SIG-M5 treated with dmso at 0.1 percent for 504 hours (cell line): Measurements from ENCODE around the gene MRPL23.

Source experiments
- DNase-seq: peaks from one replicate; lab custom pipeline; 2025; ENCODE audit not compliant: unreplicated experiment; lab: John Stamatoyannopoulos, UW

The MRPL23 gene

DNA sequence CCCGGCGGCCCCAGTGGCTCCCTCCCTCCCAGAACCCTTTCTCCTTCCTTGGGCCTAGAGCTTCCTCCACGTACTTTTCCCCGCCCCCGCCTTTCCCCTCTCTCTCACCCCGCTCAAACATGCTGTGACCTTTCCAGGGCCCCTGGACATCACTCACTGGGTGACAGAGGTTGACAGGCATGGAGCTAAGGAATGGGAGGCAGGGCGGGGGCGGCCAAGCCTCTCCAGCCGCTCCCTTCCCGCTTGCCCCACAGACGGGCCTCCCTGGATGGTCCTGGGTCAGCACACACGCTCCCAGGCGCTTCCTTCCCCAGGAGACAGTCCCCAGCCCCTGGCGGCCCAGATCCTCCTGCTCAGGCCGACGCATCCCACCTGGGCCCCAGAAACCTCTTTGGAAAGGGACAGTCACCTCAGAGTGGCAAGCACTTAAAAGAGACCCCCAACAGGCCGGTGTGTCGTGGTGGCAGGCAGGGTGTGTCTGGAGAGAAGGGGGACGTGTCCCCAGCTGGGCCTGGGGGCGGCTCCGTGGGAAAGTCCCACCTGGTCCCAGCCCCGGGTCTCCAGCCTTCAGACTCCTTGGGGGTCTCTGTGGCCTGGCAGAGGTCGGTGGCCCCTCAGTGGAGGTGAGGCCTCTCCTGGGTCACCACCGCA is 41.7 kb downstream of the MRPL23 start:
- no peak for DNase-seq

DNA sequence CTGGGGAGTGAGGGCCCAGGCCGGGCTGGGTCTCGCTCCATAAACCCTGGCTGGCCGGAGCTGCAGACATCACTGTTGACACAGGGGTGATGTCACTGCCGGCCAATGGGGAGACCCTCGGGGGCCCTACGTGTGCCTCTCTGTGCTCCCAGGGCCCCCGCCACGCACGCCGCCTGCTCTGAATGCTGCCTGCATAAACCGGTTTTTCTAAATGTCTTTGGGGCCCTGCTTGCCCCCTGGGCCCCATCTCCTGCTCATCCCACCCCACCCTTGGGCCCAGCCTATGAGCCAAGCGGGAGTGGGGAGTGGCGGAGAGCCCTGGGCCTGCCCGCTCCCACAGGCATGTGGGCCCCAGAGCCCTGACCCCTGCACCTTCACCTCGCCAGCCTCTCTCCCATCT is 42.8 kb downstream of the MRPL23 start:
- no peak for DNase-seq

DNA sequence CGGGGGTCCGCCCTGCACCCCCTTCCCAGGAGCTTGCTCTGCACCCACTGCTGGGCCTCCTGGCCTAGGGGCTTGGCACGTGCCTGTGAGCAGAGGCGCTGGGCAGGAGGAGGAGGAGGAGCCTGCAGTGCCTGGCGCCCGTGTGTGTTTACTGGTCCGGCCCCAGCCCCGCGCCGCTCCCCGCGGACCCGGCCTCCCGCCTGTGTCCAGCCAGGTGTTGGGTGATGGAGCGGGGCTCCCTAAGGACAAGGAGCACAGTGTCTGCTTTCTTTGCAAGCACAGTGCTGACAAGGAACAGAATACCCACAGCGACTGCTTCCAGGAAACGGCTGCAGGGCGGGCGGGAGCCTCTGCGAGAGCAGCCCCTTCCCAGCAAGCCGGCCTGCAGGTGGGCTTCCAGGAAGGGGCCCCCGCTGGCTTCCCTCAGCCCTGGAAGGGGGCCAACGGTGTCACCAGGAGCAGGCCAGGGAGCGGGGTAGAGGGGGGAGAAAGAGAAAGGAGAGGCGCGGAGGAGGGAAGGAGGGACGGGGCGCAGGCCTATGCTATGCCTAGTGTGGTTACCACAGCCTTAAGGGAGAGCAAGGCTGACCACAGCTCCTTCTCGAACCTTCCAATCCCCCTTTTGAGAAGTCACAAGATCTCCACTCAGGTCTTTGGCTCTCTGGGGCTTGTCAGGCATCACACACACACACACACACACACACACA is 43.9 kb downstream of the MRPL23 start:
- DNase-seq: no peak

DNA sequence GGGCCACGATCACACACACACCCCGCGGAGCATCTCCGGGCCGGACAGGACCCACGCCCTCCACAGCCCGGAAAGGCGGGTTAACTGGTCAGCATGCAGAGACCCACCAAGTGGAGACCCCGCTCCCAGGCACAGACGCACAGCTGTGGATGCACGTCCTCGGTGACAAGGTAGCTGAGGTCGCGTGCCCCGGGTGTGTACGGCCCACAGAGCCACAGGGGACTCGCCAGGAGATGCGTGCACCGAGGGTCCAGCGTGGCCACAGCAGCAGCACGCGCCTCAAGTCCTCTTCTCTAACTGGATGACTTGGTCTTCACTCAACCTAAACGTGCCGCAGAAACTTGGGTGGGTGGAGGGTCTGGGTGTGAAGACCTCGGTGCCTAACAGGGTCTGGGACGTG is 45.0 kb downstream of the MRPL23 start:
- no peak for DNase-seq

DNA sequence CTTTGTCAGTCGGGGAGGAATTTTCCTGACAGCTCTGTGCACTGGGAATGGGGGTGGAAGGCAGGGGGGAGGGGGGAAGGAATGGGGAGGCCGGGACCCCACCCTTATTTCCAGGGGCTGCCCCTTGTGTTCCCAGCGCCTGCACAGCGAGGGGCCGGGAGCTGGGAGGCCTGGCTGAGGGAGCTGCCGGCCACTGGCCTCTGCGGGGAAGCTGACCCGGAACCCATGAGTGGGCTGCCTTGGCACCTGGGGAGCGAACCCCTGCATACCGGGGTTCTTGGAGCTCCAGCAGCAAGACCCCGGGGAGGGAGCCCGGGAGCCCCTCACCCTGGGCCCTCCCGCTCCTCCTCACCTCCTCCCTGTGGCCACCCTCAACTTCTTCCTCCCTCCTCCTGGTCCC is 47.0 kb downstream of the MRPL23 start:
- no peak for DNase-seq

DNA sequence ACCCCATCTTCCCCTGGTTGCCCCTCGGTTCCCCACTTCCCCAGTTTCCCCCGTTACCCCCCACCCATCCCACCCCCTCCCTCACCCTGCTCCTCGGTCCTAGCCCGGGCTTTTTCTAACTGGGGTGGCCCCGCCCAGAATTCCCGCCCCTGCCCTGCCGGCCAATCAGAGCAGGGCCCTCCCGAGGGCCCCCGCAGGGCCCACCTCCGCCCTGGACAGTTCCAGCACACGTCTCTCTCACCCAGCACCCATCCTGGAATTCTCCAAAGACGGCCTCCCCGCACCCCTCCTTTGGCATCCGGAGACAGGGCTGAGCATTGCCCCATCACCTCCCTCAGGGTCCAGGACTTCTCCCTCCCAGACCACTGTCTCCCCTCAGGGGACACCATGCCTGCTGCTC is 50.6 kb downstream of the MRPL23 start, which contains the start of gene H19:
Gene H19 (minus strand): TSS at position 88 of the 400 bp plus-strand sequence.
- DNase-seq: no peak

DNA sequence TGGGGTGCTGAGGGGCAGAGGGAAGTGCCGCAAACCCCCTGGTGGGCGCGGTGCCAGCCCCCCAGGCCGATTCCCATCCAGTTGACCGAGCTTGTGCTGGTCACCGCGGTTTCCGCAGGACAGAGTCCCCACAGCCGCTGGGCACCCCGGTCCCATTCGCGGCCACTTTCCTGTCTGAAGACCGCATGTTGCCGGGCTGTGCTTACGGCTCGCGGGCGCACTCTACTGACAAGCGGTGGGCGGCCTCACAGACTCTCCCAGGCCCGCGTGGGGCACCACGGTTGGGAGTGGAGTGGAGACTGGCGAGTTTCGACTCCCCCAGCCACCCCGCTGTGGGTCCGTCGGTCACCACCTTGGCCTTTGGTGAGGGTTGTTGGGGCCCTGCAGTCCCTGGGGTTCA is 51.2 kb downstream of the MRPL23 start:
- no peak for DNase-seq

DNA sequence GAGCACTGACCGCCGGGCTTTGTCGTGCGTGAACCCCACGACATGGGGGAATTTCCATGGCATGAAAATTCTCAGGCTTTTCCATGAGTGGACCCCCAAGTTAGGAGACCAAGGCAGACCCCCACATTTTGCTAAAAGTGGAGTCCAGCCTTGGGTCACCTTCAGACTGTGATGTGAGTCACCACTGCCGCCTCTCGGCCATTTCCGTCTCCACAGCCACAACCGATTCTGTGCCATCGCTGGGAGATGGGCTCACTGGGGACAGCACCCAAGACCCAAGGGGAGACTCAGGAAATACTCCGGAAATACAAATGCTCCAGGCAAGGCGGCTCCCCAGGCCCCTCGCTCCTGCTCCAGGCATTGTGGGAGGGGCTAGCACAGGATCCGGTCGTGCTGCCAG is 51.7 kb downstream of the MRPL23 start:
- DNase-seq: no peak

DNA sequence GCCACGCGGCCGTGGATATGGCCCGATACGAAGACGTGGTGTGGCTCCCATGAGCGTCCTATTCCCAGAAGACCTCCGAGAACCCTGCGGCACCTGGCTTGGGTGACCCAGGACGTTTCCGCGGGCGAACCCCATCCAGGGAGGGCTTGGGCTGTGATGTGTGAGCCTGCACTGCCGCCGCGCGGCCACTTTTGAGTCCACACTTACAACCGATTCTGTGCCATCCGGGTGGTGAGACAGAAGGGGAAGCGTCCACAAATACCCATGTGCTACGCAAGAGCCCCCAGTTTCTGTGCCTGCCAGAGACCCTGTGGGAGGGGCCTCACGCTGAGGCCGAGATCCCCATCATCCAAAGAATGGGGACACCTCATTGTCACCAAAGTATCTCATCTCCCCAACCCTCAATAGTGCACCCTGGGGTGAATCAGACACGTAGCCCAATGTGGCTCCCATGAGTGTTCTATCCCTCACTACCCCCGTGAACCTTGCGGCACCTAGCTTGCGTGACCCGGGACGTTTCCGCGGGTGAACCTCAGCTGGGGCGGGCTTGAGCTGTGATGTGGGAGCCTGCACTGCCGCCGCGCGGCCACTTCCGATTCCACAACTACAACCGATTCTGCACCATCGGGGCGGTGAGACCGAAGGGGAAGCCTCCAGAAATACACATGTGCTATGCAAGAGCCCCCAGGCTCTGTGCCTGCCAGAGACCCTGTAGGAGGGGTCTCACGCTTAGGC is 55.1 kb downstream of the MRPL23 start:
- no peak for DNase-seq

DNA sequence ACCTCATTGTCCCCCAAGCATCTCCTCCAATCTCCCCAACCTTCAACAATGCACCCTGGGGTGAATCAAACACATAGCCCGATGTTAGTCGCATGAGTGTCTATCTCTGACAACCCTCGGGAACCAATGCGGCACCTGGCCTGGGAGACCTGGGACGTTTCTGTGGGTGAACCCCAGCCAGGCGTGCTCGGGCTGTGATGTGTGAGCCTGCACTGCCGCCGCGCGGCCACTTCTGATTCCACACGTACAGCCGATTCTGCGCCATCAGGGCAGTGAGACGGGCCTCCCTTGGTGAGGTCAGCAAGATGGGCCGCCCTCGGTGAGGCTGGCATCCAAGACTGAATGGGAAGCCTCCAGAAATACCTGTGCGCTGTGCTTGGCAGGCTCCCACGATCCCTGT is 55.7 kb downstream of the MRPL23 start:
- no peak for DNase-seq

DNA sequence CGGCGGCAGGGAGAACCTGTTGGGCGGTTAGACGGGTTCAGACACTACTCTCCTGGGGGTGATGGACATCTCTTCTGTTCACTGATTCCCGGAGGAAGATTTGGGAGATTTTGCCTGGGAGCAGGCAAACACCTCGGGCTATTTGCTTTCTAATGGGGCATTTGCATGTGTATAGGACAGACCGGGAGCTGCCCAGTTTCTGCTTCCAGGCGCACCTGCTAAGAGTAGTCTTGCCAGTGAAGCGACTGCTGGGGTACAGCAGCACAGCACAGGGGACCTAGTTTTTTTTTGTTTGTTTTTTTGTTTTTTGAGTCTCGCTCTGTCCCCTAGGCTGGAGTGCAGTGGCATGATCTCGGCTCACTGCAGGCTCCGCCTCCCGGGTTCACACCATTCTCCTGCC is 57.3 kb downstream of the MRPL23 start:
- no peak for DNase-seq
